HG02943 (cell line): ENCODE data around the gene PLEKHB2.
"Not testable (repeated sequence)": the region's sequence is repeated elsewhere in the genome, so short reads cannot be mapped to it uniquely, and the experiment has no call there.

Experiments
- ATAC-seq: cut with Tn5 transposase; IDR thresholded peaks from one replicate; pipeline ENCODE4 v1.9.1; 2021; ENCODE audit warnings: mild to moderate bottlenecking, low read depth, moderate library complexity; ENCODE audit not compliant: unreplicated experiment

Gene PLEKHB2

GRCh38 chr2:131093006-131093695, 12.0 kb upstream of the PLEKHB2 start, which contains the start of gene FAM168B:
Gene FAM168B (minus strand): TSS chr2:131093460. CDS start chr2:131082646, 10,814 bp downstream.
- ATAC-seq, result peak; percentile 77

DNA sequence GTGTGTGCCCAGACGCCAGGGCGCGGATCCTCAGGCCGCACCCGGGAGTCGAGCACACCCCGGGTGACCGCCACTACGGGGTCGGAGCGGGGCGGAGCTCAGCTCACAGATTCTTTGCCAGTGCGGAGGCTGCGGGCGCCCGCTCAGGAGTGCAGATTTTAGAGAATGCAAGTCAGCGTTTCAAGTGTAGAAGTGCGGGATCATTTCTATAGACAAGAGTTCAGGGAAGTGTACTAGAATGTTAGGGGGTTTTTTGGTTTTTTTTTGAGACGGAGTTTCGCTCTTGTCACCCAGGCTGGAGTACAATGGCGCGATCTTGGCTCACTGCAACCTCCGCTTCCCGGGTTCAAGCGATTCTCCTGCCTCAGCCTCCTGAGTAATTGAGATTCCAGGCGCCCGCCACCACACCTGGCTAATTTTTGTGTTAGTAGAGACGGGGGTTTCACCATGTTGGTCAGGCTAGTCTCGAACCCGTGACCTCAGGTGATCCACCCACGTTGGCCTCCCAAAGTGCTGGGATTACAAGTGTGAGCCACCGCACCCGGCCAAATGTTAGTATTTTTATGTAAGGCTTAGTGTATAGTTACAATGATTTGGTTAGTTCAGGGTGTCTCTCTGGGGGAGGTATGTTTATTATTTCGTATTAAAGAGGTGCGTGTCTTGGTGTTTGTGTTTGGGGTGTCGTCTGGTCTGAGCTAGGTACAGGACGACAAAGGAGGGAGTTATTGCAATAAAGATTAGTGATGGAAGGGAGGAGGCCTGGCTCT, 11.3 kb upstream of the PLEKHB2 start:
- ATAC-seq, result peak; percentile 67

- ATAC-seq, result no peak
Observed at GRCh38 chr2:131094463-131095281, 10.5 kb upstream of the PLEKHB2 start.

DNA sequence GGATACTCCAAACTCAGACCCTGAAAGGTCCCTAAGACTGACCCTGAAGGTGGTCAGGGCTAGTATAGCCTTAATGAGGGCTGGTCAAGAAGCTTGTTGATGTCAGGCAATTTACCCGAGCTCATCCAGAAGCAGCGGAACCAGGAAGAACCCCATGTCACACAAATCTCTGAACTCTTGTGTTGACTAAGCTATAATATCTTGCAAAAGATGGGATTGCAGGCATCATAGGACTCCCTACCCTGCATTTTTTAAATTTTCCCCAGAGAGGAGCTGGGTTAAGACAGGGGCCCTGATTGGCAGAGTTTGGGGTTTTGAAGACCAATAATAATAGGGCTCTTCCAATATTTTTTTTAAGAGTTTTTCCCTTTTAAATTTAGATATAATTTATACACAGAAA, 2.0 kb upstream of the PLEKHB2 start:
- ATAC-seq, result no peak

DNA sequence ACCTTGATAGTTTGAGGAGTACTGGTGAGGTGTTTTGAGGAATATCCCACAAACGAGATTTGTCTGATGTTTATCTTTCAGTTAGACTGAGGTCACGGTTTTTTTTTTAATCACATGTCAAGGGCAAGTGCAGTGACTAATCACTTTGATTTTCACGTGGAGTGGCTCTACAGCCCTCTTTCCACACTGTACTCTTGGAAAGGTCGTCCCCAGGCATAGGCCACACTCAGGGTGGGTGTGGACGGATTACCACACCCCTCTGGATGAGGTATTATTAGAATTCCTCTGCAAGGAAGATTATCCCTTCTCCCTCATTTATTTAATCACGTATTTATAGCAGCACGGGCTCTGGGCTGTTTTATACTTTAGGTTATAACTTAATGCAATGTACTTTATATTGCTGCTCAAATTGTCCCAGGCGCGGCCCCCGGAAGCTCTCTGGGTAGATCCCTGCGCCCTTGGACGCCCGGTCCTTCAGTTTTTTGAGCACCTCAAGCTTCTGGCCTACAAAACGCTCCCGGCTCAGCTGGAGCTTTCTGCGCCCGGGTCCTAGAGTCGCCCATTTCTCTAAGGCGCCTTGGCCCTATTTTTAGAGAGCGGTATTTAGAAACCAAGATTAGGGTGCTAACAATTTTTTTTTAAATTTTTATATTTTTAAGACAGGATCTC, 515 bp upstream of the PLEKHB2 start:
- ATAC-seq, result peak; percentile 62

DNA sequence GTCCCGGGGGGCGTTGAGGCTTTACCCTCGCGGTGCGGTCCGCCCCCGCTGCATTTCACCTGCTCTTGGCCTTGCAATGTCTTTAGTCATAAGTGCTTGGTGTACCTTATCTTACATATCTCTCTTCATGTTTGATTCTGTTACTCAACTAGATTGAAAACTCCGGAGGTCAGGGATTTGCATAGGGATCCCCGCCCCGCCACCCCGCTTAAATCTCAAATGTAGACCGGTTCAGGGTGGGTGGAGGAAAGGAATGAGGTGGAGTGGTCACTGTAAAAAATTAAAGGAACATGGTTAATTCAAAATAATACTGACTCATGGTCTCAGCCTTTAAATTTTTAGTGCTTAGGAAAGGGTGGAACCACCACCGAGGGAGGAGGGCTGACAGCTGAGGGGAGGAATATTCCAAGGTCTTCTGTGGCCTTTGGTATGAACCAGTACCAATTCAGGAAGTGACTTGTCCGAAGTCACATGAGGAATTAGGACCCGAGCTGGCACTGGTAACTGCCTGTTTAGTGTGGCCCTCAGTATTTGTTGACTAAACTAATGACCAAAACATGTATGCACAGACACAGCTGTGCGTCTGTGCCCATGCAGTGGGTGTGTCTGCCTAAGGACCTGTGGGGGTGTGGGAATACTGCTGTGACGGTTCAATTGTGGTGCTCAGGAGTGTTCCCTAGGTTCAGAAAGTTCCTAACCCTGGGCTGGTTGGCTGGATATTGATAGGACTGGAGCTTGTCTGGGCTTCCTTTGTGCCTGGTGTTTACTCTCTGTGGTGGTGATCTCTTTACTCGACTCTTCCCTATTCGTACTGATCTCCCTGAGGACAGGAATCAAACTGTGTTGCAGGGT, 1.0 kb downstream of the PLEKHB2 start:
- ATAC-seq, result peak; percentile 42

GRCh38 chr2:131112529-131112928, 7.4 kb downstream of the PLEKHB2 start:
- ATAC-seq, result no peak

DNA sequence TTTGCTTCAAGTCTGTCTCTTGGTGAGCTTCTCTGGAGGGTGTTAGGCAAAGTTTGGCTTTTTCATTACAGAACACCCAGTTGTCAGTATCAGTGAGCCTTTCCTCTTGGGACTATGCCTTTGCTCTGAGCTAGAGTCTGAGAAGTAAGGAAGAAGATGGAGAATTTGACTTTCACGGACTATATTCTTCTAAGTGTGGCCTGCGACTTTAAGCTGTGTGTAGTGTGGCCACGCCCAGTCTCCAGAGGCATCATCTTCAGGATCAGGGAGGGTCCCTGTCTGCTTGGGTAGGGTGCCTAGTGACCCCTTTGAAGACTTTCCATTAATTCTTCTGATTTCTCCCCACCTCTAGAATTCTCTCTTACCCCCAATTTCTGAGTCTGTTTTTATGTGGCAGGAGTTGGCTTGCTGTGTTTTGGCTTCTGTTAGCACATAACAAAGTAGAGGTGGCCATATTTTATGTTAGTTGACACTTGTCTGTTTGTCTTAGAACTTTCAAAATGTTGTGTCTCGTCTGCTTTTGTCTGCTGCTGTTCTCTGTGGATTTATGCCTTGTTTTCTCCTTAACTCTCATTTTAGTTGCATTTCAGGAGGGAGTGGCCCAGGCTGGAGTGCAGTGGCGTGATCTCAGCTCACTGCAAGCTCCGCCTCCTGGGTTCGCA, 8.6 kb downstream of the PLEKHB2 start:
- no peak for ATAC-seq

GRCh38 chr2:131114950-131115349, 9.8 kb downstream of the PLEKHB2 start:
- not testable (repeated sequence) for ATAC-seq

DNA sequence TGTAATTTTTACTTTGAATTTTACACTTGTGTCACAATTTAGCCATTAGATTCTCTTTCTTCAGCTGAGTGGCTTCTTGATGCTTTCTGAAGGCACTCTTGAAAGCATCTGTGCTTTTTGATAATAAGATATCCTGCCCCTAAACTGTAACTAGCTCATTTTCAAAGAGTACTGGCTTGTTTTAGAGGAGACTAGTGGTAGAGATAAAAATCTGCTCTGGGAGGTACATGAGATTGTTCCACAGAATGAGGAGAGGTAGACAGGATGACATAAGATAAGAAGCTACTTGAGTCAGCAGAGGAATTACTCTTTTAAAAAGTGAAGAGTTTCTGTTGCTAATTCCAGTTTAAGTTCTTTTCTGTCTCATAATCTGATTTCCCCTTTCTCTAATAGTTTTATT, 10.6 kb downstream of the PLEKHB2 start:
- no peak for ATAC-seq

- no peak for ATAC-seq
Observed at GRCh38 chr2:131120815-131121317, 15.7 kb downstream of the PLEKHB2 start.

DNA sequence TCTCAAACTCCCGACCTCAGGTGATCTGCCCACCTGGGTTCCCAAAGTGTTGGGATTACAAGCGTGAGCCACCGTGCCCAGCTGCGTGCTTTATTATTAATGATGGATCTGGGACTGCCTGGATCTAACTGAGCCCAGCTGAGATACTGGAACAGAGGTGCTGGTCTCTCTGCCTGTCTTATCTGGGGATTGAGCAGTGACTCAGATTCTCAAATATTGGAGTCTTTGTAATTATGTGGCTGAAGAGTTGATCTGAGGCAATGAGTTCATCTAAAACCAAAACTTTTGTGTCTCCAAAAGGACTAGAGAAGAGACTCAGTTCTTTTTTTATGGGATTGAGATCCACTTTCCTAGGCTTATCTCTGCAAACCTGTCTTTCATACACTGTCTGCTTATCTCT, 16.3 kb downstream of the PLEKHB2 start:
- no peak for ATAC-seq

- ATAC-seq, result no peak
Observed at GRCh38 chr2:131122496-131122895, 17.4 kb downstream of the PLEKHB2 start.

GRCh38 chr2:131123192-131123591, 18.1 kb downstream of the PLEKHB2 start:
- ATAC-seq, result no peak

GRCh38 chr2:131125195-131125757, 20.1 kb downstream of the PLEKHB2 start:
- ATAC-seq, result no peak

DNA sequence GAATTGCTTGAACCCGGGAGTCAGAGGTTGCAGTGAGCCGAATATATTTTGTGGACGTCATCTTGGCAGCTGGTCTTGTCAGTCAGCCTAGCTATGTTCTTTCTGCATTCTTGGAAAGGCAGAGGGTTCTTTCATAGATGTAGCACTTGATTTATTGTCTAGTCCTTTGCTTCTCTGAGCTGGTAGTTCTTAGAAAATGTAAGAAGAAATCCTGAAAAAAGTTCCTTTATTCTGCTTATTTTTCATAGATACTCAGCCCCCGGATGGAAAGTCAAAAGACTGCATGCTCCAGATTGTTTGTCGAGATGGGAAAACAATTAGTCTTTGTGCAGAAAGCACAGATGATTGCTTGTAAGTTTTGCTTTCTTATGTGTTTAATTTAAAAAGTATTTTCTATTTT, 21.3 kb downstream of the PLEKHB2 start:
- ATAC-seq, result no peak

DNA sequence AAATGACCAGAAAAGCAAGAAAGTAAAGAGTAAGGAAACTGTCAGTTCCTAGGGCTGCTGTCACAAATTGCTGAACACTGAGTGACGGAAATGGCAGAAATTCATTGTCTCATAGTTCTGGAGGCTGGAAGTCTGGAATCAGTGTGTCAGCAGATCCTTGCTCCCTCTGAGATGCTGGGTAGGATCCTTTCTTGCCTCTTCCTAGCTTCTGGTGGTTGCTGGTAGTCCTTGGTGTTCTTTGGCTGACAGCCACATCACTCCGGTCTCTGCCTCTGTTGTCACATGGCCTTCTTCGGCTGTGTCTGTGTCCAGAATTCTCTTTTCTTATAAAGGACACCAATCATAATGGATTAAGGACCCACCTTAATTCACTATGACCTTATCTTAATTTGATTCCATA, 21.9 kb downstream of the PLEKHB2 start:
- ATAC-seq, result no peak

DNA sequence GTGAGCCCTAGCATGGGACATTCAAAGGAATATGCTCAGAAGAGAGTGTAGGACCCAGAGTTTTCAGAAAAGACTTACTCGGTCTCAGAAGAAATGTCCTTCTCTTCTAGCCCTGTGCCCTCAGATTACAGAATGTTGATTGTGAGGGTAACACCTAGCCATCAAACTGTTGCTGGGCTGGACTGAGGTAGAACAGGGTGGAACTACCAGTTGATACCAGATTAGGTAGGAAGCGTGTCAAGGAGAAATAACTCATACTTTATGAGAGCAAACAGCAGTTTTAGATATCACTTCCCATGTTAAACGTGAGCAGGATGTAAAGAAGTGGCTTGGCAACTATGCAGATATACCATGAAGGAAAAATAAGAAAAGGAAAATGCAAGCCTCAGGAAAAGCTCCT, 22.8 kb downstream of the PLEKHB2 start:
- no peak for ATAC-seq

DNA sequence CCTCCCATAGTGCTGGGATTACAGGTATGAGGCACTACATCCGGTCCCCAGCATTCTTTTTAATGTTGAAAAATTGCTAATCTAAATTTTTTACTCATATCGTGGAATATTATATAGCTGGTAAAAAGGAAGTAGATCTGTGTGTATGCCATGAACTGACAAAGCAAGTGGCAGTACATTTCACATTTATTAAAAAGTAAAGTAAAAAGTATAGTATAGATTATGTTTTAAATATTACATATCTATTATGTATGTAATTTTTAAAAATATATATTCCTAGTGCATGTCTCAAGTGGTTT, 25.1 kb downstream of the PLEKHB2 start:
- ATAC-seq, result no peak
